Activated T-cell treated with anti-CD3 and anti-CD28 coated beads for 1 hour (primary cell): ENCODE results near the gene ZFAND2B.
"Not testable (repeated sequence)": the region's sequence is repeated elsewhere in the genome, so short reads cannot be mapped to it uniquely, and the experiment has no call there.

Experiments
- DNase-seq: peaks from one replicate; pipeline ENCODE4 v3.0.0-alpha.2; 2020; ENCODE audit warnings: low read depth

Gene ZFAND2B

GRCh38 chr2:219250049-219250781, 43.6 kb downstream of the ZFAND2B start:
- DNase-seq, result no peak

DNA sequence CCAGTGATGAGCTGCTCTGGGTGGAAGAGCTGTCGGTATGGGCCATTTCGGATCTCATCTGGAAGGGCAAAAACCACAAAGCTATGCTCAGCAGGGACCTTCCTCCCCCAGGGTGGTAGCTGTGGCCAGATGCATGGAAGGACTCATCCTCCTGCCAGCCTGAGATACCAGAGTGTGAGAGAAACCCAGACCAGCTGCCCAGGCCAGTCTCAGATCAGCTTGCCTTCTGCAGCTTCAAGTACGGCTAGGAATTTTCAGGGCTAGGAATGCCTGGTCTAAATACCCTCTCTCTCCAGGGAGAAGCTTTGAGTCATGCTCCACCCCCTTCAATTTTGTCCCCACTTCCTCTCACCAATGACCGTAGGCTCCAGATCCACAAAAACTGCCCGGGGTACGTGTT, 45.1 kb downstream of the ZFAND2B start:
- no peak for DNase-seq

DNA sequence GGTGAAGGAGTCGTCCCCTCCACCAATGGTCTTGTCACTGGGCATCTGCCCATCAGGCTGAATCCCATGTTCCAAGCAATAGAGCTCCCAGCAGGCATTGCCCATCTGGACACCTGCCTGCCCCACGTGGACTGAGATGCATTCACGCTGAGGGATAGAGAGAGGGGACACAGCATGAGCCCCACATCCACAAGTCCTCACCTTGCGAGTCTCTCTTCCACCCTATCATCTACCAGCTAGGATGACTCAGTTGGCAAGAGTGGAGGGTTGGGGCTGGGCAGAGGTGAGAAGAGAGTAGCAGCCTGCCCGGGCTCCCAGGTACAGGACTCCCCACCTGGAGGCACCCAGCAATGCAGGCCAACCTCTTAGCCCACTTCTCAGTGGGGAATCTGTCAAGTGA, 45.5 kb downstream of the ZFAND2B start:
- no peak for DNase-seq

GRCh38 chr2:219252570-219252899, 46.0 kb downstream of the ZFAND2B start:
- DNase-seq, result no peak

DNA sequence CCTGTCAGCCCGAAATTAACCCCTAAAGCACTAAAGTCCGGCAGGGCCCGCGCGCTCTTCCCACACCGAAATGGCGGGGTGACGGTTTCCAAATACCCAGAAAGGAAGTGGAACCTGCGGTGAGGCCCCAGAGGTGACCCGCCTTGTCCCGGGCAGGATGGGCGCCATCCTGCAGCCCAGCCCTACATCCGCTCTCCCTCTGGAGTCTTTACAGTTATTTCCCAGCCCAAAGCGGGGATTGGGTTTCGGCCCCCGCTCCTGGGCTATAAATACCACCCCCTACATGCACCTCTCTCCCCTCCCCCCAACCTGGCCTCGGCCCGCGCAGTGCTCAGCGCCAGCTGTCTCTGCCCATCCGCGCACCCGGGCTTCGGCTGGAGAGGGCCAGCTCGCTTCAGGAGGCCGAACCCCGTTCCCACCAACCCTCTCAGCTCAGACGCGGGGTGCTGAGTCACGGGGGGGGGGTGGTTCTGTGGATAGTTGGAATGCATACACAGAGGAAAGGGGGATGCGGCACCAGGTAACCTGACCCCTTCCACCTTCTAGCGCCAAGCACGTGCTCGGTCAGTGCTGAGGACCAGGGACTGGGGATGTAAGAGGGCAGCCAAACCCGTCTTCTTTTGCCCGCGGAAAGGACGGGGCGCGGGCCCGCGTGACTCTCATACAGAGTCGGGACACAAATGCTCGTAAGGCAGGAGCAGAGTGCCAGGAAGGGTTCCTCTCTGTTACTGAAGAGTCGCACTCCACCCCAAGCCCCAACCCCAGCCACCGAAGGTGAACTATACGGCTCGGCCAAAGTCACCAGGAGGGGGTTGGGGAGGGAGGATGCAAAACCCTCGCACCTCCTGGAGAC, 46.5 kb downstream of the ZFAND2B start, which contains the start of gene TUBA4B:
TSS of gene TUBA4B (plus strand) at position 344 of the 853 bp plus-strand sequence. CDS start at position 509, 165 bp downstream.
- no peak for DNase-seq

- DNase-seq, result peak; percentile 93
Measured at GRCh38 chr2:219253753-219254589, 47.4 kb downstream of the ZFAND2B start, which contains the start of gene TUBA4A. TUBA4A (minus strand) TSS chr2:219253918; CDS start chr2:219253858, 60 bp downstream.

- DNase-seq, result no peak
Measured at GRCh38 chr2:219254590-219255201, 48.1 kb downstream of the ZFAND2B start.

GRCh38 chr2:219258942-219259341, 52.4 kb downstream of the ZFAND2B start:
- DNase-seq, result not testable (repeated sequence)
